Stimulated activated CD4-positive, alpha-beta T cell treated with anti-CD3 and anti-CD28 coated beads, Interleukin-1b, Interleukin-23, amount 100 ng/mL, for 24 hours (primary cell): ENCODE results near the gene CYRIA.

Experiments used
- DNase-seq, 4 experiments: peaks; one replicate each; pipeline ENCODE4 v3.0.0-alpha.2; 2020; ENCODE audit warnings: low read depth in 4 of 4, low spot score in 1 of 4

Gene CYRIA

DNA sequence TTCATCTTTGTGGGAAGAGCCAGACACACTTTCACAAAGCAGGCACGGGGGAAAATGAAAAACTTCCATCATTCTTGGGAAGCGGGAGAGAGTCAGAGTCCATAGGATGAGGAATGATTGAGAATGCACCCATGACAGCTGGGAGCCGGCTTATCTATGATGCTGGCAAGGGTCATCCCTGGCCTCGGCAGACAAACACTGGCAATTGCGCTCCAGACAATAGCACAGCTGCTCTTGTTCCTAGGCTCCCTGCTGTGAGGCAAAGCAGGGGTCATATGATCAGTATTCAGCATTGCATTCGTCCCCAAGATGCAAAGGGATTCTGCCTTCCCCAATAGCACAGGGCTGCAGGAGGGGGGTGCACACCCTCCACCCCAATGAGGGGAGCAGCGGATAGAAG is 33.0 kb downstream of the CYRIA start:
- no peak for DNase-seq

DNA sequence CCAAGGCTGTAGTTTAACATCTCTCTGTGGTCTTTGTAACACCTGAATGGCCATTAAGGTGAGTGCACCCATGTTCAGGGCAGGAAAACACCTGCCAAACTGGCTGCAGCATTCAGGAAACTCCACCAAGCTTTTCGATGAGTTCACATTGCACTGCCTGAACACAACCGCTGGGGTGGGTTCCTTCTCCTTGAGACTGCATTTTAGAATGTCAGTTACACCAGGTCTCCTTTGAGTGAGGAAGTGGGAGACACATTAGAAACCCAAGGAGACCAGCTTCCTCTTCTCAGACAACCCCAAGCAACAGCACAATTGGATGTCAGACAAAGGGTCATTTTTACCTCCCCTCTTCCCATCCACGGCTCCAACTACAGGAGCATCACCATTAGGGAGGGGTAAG is 35.2 kb downstream of the CYRIA start:
- no peak for DNase-seq

GRCh38 chr2:16629770-16630169 is 35.9 kb downstream of the CYRIA start:
- DNase-seq, result no peak

- DNase-seq, result no peak
These were observed 36.6 kb downstream of the CYRIA start for GRCh38 chr2:16629044-16629443.

DNA sequence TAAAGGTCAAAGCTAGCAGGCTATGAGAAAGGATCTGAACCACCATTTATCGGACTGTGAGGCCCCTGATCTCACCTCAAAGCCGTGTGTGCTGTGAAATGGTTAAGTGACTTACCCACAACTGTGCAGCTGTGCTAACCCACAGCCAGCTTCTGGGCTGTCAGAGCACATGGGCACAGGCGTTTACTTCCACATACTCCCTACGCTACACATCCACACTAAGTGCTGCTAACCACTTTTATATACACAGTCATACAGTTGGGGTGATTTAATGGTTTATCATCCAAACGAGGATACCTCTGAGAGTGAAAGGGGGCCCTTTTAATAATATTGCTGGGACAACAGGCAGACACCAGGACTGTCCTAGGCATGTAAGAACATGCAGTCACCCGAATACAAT is 37.3 kb downstream of the CYRIA start:
- no peak for DNase-seq

DNA sequence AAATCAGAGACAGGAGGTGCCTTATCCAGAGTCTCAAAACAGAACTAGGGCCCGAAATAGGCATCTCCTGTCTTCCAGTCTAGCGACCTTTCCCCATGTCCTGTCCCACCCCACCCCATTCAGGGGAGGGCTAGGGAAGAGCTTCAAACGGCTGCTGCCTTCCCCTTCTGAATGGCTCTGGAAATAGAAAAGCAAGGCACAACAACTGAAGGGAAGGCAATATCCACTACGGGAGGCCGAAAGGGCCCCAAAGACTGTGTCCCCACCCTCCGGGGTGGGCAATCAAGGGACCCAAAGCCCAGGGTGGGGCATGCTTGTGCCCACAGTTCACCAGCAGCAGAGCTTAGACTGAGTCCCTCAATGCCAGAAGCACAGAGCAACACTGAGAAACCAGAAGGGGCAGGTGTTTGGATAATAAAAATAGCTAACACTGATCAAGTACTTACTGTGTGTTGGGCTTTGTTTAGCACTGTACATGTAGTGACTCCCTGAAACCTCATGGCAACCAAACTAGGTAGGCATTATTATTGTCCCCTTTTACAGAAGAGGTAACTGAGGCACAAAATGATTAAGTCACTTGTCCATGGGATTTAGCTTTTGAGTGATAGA is 38.5 kb downstream of the CYRIA start:
- DNase-seq, result no peak

GRCh38 chr2:16626497-16626896 is 39.1 kb downstream of the CYRIA start:
- DNase-seq, result no peak

DNA sequence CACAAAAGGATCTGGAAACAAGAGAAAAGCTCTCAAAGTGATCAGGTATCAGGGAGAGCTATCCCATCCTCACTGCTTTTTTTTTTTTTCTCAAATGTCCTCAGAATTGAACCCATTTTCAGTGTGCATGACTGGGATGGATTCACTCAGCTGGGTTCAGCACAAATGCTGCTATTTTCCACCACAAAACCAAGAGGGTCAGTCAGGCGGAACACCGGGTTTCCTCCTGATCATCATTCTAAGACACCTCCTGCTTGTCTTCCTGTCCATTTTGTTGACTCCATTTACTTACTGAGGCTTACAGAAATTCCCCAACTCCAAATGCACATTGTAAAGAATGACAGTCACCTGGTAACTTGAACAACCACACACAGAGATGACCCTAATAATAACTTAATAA is 39.9 kb downstream of the CYRIA start:
- no peak for DNase-seq

DNA sequence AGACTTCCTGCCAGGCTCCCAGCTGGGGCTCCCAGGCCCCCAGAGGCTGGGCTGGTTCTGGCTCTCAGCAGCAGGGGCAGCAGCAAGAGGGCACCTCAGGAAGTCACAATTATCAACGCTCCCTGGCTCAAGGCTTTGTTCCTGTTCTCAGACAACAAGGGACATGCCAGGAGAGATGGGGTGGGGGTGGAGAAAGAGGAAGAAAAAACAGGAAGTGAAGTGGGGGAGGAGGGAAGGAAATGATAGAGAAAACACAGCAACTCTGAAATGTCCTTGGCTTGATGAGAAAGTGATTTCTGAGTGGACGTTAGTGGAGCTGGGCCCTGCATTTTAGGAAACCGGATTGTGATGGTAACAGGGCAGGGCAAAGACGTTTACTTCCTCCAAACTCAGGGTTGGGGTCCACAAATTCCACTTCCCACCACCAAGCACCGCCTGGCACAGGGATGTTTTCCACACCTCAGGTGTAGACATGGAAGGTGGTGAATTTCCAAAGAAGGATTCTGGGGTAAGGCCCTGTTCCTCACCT is 40.4 kb downstream of the CYRIA start:
- DNase-seq, result no peak

DNA sequence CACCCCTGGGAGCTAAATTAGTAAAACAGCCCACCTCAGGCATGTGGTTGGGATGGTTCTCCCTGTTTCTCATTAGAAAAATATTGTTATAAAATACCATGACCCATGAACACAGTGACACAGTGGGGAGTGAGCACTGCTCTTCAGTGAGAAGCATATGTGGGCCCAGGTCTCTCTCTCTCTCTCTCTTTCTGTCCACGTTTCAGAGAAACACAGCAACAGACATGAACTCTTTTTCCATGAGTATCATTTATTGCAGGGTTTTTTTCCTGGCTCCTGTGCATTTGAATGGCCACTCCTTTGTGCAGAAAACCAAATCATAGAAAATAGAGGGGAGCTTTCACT is 41.2 kb downstream of the CYRIA start:
- no peak for DNase-seq

- no peak for DNase-seq
These were observed 41.8 kb downstream of the CYRIA start for GRCh38 chr2:16623564-16624435.

- DNase-seq, result no peak
These were observed 42.6 kb downstream of the CYRIA start for GRCh38 chr2:16623031-16623430.

GRCh38 chr2:16622399-16622968 is 43.1 kb downstream of the CYRIA start:
- no peak for DNase-seq

DNA sequence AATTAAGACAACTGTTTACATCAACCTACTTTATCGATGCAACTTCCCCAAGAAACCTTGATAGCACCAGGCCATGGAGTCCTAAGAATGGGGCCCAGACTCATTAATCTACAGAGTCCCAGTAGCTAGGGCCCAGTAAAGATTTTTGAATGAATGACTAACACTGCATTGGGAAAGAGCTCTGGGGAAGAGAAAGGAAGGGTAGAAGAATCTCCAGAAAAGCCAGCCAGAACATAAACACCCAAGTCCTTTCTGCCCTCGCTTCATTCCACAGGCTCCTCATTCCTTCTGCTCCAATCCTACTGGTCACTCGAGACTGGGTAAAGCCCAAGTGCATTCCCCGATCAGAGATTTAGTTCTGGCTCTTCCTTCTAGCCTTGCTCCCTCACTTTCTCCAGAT is 44.3 kb downstream of the CYRIA start:
- no peak for DNase-seq

DNA sequence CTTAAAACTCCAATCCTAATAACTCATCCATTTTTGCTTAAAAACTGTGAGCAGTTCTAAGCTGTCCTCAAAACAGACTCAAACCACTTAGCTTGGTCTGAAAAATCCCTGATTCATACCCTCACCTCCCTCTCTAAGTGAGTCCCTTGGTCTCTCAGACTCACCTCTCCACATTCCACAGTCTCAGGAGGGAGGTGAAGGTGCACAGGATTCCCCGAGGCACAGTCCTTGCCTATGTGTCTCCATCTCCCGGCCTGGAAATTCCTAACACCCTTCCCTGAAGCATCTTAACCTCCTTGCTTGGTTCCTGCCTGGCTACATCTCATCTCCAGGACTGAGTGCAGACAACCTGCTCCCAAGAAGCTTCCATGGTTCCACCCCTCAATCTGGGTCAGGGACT is 45.0 kb downstream of the CYRIA start:
- no peak for DNase-seq

DNA sequence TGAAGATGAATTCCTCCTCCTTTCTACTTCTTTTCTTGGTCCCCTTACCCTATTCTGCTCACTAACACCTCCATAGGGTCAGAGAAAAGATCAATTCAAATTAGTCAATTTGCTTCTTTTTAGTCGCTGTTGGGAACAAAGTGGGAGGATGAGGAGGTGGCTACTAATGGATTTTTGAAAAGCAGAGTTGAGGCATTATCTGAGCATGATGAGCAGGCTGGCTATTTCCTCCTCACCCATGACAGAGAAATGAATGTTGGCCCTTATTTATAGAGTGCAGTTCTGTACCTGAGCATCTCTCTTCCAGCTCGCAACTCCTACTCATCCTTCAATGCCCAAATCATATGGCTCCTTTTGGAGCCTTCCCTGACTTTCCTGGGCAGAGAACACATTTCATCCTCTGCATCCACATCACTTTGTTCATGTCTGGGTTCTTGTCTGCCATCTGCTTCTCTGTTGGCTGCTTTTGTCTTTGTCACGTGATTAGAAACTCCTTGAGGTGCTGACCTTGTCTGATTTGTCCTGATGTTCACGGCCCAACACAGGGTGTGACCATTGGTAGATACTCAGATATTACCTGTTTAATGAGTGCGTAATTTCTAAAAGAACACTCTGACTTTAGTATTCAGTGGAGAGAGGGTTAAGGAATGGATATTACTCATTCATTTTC is 45.9 kb downstream of the CYRIA start:
- no peak for DNase-seq

DNA sequence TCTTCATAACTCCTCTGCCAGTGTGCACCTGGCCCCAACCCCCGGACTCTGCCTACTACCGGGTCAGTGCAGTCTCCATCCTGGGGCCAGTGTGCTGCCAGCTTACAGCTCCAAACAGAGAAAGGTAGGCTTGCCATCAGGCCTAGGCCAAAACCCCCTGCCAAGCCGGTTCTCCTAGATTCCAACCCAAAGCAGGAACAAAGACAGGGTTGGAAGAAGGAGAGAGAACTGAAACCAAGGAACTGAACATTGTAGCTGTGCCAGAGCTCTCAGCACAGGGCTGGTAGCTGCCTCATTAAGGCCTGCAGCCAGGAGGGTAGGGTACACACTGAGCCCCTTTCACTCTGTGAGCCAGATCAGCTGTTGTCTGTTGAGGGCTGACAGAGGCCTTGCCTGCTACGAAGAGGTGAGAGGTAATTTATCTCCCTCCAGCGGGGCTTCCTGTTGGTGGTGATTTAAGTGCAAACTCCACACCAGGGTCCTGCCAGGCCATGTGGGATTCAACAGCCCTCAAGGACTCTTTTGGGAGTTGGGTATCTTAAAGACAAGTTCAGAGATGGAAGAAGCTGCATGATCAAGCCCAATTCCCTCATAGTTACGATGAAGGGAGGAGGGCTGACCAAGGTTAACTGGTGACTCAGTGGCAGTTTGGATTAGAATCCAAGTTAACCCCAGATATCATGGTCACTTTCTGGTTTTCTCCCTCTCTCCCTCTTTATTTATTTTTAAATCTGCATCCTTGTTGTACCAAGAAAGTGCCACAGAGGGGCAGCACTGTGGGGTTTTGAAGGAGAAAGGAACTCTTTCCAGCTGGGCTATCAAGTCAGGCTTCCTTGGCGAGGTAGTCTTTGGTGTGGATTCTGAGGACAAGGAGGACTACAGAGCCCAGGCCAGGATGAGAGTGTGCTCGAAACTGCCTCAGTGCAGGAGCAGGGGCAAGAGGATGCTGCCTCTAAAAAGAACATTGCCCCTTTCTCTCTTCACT is 48.1 kb downstream of the CYRIA start:
- DNase-seq, result no peak
